Renal cortical epithelial cell (primary cell): Measurements from ENCODE around the gene RNF14. TPM values are rescaled to one million over a fixed set of nuclear protein-coding genes. Genes with fewer than 3 reads are reported as not detected.

Source experiments
- DNase-seq: peaks from one replicate; pipeline ENCODE4 v3.0.0-alpha.2; 2011; ENCODE audit warnings: low read depth
- total RNA-seq: library from RNA; depleted of rRNA; stranded (reverse); fragments of >200 nt; gene quantifications from 2 replicates; pipeline ENCODE4 v1.2.3, GENCODE V29; 2014

Gene RNF14
- total RNA-seq, 1 donor from 2014 or later: 113 TPM

DNA sequence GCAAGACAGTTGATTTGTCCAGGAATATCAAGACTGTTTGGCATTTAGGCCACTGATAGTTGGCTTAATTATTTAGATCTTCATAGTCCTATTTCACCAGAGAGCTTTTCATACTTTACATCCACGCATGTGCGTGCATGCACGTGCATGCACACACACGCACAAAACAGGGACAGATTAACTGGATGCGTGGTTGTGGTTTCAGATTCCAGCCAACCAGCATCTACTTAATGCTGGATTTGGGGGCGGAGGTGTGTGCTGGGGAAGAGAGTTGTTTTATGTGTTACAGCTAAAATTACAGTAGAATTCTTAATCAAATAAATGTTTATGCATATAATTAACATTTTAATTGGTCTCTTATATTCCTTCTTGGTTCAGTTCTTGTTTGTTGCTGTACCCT lies 7.3 kb downstream of the RNF14 start:
- no peak for DNase-seq

DNA sequence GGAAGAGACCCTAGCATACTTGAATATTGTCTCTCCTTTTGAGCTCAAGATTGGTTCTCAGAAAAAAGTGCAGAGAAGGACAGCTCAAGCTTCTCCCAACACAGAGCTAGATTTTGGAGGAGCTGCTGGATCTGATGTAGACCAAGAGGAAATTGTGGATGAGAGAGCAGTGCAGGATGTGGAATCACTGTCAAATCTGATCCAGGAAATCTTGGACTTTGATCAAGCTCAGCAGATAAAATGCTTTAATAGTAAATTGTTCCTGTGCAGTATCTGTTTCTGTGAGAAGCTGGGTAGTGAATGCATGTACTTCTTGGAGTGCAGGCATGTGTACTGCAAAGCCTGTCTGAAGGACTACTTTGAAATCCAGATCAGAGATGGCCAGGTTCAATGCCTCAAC lies 9.5 kb downstream of the RNF14 start:
- no peak for DNase-seq

DNA sequence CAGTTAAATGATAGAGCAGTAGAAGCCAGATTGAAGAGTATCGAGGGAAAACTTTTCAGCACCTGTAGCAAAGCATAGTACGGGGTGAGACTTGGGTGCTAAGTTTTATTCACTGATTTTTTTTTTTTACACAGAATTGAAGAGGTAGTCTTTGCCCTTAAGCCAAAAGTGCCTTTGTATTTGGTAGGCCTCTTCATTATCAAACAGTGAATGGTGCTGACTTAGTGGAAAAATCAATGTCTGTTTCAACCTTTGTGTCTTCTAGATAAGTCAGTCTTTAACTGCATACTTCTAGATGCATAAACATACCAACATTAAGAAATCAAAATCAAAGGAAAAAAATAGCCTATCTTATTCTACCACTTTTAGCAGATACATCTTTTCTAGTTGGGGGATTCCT lies 13.7 kb downstream of the RNF14 start:
- no peak for DNase-seq

DNA sequence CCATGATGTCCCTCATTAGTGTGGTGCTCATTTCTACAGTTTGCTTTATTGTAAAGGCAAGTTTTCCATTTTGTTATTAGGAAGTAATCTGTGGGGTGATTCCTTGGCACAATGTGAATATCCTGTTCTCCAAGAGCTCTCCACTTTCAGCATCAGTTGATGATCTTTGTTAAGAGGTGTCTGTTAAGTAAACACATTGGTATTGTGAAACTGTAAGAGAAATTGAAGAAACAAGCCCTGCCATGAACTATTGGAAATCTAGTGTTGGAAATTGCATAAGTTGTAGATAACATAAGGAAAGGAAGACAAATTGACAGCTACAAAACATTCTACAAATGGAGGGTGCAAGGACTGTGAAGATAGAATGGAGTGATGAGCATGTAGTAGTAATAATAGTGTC lies 17.2 kb downstream of the RNF14 start:
- no peak for DNase-seq

DNA sequence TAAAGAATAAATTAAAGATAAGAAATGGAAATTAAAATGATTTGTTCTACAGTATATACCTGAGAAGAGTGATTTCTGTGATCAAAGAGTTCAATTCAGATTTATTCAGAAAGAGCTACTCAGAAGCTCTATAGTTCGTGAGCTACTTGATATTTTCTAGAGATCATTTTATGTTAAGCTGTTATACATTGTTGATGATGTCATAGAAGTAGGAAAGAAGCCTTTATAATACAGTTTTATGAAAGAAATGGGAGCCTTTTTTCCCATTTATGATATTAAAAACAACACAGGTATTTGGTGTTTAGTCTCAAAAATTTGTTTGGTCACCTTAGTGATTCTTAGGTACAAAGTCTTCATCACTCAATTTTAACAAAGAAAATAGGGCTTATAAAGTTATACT lies 20.8 kb downstream of the RNF14 start:
- DNase-seq: no peak

DNA sequence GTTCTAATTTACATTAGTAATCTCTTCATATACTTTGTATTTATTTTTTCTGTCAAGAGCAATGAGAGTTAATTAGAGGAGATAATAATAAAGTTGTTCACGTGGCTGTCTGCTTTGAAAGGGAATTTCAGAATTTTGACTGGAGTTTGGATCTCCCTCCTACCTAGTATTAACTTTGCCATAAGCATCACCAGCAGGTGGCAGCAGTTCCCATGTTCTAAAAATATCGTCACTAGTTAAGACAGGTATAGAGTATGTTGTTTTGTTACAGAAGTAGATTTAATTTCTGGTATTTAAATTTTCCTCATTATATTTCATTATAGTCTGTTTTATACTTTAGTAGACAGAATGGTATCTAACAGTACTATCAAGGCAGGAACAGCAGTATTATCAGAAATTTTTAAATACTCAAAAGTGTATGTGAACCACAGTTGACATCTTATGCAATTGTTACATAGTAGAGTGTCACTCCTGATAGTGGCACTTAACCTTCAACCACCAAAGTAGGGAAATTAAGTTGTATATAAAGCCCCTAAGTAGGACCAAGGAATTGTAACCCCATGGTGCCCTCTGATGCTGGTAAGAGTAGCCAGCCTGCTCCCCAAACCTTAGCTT lies 23.6 kb downstream of the RNF14 start:
- DNase-seq: peak; percentile 61

DNA sequence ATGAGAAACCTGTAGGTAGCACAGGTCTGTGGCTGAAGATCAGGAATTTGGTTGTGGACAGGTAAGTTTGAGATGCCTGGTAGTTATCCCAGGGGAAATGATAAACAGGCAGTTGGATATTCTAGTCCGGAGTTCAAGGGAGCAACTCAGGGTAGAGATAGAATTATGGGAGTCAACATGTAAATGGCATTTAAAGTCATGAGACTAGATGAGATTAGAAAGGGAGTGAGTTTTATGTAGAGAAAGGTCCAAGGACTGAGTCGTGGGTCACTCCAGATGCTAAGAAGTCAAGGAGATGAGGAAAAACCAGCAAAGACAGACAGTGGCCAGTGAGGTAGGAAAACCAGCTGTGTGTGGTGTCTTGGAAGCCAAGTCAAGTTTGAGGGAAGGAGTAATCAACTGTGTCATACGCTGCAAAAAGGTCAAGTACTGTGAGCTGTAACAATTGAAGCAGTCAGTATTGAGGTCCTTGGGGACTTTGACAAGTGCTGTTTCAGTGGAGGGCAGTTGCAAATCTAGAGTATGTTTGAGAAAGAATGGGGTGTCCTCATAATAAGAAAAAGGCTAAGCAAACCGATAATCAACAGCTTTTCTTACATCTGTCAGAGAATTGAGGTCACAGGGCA lies 25.7 kb downstream of the RNF14 start:
- DNase-seq: no peak

DNA sequence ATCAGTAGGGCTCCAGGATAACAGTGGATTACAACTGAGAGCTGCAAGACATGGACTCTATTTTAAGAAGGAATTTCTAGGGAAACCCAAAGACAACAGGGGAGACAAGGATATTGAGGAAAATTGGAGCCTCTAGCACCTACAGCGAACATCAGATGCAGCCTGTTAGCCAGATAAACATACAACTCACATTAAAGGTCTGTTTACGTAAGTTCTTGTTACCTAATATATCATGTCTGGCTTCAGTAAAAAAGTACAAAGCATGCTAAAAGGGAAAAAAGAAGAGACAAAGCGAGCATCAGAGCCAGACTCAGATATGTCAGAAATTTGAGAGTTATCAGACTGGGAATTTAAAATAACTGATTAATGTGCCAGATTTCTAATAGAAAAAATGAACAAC lies 26.8 kb downstream of the RNF14 start:
- no peak for DNase-seq

DNA sequence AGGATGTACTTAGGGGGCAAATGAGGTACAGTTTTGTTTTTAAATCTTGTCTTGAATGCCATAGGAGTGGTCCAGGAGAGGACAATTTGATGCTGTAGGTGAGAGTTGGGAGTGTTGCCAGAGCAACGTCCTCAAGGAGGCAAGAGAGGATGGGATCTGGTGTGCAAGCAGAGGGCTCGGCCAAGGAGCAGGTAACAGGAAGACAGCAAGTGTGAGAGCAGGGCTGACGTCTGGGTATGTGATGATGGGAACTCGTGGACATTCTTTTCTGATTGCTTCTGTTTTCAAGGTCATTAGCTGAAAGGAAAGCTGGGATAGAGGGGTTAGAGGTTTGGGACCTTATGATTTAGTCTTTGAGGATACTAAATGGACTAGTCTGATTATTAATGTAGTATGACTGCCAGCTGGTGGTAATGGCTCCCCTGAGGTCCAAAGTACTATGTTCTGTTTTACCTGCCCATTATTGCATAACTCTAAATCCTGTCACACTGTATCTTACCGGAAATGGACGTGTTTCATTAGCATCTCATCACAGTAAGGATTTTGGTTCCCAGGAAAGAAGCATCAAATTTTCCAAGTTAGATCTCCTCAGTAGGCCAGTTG lies 28.6 kb downstream of the RNF14 start:
- DNase-seq: no peak

DNA sequence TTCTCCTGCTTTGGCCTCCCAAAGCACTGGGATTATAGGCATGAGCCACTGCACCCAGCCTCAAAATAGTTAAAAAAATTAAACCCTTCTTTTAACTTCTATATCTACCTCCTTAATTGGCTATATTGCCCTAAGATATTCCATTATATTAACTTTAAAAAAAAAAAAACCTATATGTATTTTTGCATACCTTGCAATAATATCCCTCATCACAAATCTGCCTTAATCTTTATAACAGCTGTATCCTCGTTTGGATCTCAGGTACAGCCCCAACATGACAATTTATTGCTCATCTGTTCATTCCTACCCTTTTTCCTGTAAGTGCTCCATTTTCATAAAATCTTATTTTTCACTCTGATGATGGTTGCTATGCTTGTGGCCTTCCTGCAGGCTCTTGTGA lies 31.3 kb downstream of the RNF14 start:
- DNase-seq: no peak

DNA sequence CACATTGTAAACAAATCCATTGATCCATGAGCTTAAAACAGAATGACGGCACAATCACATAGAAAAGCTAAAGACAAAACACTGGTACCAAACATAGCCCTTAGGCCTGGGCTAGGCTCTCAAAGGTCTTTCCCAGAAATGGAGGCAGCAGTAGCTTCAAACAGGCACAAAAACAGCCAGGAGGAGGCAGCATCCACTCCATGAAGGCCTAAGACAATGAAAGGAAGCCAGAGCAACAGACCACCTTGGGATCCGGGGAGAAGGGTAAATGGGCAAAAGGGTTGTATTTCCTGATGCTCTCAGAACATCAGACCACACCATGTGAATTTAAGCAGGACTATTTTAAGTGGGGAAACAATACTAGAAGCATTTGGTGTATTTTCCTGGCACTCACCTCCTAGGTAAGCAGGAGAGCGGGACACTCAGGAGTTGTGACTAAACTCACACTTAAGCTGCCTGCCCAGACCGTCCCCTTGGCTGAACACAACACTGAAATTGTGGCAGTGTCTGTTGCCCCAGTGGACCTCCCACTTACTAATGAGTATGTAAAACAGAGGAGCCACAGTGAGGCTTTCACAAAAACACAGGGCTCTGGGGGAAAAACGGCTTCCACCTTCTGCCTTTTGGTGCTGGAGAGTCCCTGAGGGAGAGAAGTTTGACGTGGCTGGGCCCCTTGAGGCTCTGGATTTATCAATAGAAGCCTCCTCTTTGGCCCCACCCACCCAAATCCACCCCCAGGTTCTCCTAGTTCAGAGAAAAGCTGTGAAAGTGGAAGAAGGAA lies 32.0 kb downstream of the RNF14 start:
- DNase-seq: peak; percentile 22

DNA sequence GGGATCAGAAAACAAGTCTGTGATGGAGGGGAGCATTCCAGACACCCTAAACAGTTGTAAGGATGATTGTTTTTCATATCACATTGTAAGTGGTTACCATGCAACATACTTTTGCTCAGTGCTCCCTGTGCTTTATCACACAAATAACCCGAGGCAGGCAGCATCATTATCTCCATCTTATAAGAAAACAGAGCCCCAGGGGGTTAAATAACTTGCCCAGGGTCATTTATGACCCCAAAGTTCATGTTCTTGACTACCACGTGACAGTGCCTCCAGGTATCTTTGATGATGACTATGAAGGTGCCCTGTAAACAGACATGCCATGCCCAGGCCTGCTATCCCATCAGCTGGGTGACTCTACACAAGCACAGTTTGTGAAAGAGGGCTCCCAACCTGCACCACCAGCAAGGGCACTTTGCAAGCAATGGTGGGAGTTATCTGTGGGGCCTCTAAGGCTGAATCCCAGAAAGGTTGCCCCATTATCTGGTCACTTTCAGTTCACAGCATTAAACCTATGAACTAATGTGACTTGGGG lies 34.4 kb downstream of the RNF14 start:
- no peak for DNase-seq

DNA sequence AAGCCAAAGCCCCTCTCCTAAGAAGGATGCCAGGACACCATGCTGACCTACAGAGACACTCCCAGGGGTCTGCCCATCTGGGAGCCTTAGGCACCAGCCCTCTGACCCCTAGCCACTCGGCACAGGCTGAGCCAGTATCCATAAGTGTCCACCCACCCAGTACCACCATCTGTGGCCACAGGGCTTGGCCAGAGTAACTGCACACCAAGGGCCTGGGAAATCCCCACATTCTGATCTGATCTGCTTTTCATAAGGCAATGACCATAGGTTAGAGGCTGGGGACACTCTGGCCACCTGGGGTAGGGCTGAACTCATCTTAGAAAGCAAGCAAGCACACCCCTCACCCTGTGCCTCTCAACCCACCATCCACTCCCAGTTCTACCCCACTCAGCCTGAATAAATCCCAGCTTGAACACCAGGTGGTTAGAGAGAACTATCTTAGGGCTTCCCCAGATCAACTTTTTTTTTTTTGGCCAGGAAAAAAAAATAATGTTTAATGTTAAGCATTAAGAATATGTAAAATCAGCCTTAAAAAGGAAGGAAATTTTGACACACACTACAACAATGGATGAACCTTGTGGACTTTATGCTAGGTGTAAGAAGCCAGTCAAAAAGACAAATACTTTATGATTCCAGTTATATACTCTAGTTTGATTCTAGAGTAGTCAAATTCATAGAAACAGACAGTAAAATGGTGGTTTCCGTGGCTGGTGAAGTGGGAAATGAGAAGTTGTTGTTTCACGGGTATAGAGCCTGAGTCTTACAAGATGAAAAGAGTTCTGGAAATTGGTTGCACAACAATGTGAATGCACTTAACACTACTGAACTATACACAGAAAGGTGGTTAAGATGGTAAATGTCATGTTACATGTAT lies 37.7 kb downstream of the RNF14 start:
- DNase-seq: no peak

DNA sequence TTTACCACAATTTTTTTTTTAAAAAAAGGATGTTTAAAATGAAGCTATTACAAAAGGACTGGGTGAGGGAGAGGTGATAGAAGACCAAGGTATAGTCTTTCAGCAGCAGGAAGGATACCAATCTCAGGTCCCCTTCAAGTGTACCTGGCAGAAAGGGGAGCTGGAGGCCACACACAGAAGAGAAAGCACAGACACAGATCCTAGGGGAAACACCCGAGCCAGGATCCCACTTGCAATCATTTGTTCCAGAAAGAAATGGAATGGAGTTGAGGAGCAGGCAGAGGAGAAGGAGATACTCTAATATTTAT lies 38.3 kb downstream of the RNF14 start:
- no peak for DNase-seq

DNA sequence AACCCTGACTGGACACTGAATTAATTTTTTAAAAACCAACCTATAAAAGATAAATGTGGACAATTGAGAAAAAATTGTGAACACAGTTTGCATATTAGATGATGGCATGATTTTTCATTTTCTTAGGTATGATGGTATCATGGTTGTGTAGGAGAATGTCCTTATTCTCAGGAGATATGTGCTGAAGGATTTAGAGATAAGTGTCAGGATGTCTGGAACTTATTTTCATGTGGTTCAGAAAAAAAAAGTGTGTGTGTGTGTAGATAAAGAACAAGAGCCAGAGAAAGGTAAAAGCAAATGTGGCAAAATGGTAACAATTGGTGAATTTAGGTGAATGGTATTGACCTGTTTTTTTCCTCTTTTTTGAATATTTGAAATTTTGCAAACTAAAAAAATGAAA lies 39.9 kb downstream of the RNF14 start:
- DNase-seq: no peak

DNA sequence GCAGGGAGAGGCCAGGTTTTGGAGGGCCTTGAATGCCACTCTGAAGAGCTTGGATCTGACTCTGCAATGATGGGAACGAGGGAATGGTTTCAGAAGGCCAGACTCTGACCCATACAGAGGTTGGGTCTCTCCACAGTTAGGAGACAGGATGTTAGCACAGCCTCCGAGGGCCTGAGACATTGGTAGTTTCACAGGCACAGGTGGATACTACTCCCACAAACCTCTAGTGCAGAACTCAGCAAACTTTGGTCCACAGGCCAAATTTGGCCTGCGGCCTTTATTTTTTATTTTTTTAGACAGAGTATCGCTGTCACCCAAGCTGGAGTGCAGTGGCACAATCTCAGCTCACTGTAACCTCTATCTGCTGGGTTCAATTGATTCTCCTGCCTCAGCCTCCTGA lies 41.0 kb downstream of the RNF14 start:
- no peak for DNase-seq

DNA sequence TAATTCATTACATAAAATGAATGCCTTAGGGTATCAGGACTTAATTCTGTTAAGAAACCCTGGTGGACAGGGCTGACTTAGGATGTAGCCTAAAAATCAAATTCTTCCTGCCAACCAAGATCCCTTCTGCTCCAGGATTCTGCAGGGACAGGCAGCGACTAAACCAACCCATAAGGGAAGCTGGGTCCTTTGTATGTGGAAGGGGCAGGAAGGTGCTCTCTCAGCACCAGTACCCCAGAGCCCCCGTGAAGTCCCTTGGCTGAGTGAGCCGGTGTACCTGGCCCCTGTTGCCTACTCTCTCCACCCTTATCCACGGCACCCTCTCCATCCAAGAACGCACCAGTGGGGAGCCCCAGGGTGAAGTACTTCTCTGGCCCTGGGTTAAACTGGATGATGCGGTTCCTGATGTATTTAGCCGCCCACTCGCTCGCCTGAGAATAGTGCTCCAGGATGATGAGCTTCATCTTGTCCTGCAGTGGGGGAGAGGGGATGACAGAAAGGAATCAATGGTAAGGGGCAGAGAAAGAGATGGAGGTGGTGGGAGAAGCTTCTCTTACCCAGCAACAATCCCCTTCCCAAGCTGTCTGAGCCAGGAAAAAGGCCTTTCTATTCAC lies 42.8 kb downstream of the RNF14 start:
- DNase-seq: no peak

DNA sequence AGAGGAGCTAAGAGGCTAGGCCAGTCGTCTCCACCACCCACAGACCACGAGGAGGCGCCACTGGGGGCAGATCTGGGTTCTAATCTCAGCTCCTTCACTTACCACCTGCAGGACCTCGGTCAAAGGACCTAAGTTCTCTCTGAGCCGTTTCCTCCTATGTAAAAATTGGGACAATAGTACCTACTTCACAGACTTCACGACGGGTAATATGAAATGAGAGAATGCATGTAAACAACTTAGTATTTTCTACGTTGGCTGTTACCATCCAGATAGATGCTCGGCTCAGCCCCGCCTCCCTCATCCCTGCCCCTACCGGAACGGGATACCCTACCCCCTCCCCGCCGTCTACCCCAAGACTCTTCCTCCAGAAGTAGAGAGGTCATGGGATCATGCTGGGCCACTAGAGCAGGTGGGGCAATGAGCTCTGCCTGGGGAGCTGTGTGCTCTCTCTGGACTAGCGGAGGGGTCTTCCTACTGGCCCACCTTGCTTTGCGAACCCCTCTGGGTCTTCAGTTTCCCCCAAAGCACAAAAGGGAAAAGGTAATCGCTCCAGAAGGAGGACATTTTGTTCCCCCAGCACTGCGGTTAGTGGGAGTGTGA lies 43.4 kb downstream of the RNF14 start:
- DNase-seq: peak; percentile 27

DNA sequence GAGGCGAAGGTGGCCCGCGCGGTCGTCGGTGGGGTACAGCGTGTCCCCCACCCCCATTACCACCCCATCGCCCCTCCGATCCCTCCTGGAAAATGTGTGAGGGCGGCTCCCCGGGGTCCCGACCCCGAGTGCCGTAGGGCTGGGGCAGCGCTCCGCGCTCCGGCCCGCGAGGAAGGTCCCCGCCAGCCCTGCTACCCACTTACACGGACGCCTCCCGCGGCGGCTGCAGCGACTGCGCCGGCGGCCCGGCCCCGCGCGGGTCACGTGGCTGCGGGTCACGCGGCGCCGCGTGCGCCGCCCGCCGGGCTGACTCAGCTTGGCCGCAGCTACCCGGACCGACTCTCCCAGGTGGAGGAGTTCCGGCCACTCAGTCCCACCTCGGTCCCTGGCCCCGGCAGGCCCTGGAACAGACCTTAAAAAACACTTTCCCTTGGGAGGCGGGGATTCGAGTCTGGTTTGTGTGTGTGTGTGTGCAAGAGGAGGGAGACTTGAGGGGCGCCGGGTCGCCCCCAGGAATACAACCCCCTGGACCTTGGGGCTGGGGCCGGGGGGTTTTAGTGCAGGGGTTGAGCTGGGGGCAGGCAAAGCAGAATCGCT lies 44.0 kb downstream of the RNF14 start, which contains the start of gene GNPDA1:
GNPDA1 (minus strand) TSS at position 236 of the 597 bp plus-strand sequence. CDS start 992 bp downstream, outside the sequence.
- DNase-seq: peak; percentile 56
